GM12878 (cell line): ENCODE data around the gene GMPR2. TPM values are rescaled to one million over a fixed set of nuclear protein-coding genes. Genes with fewer than 3 reads are reported as not detected.

Experiments used
- ATAC-seq: fragments of 200-7000 bp; cut with Tn5 transposase; 3 replicates; pipeline ENCODE4 v1.9.1; 2020; ENCODE audit warnings: mild to moderate bottlenecking, moderate library complexity
- BruUV-seq: library from RNA; stranded (reverse); fragments of 400-500 nt; replicated peaks from 2 replicates; lab custom pipeline; 2021; lab: Mats Ljungman, UMichigan
- CTCF ChIA-PET: fragments of 300-600 bp; sonication (Branson Sonifier 250); formaldehyde crosslinking; extraction: SDS; loops from one replicate; lab custom pipeline; 2021; ENCODE audit warnings: inconsistent platforms; lab: Yijun Ruan, JAX
- POLR2A ChIA-PET: fragments of 350-600 bp; formaldehyde crosslinking; extraction: SDS; loops from one replicate; lab custom pipeline; 2021; ENCODE audit warnings: inconsistent platforms; lab: Charles Lee
- RAD21 ChIA-PET: fragments of 300-600 bp; sonication (Branson Sonifier 250); formaldehyde crosslinking; loops from one replicate; lab custom pipeline; 2023; ENCODE audit warnings: antibody characterized with exemption; ENCODE audit not compliant: unreplicated experiment; lab: Charles Lee
- SMC1A ChIA-PET: fragments of 300-600 bp; sonication (Branson Sonifier 250); formaldehyde crosslinking; loops from one replicate; lab custom pipeline; 2023; ENCODE audit not compliant: unreplicated experiment, uncharacterized antibody; lab: Charles Lee
- DNase-seq: peaks from one replicate; pipeline ENCODE4 v3.0.0-alpha.2; 2011; ENCODE audit warnings: low read depth, low spot score
- FAIRE-seq: peaks from 3 replicates; lab custom pipeline; 2011; peaks lifted over from hg19 to GRCh38; lab: Jason Lieb, UNC
- H2AFZ ChIP-seq: 2 replicates; pipeline ENCODE4 v1.6.0; 2011; ENCODE audit warnings: low read depth, low read length, control low read depth; ENCODE audit not compliant: control insufficient read depth
- H3K27ac ChIP-seq: 2 replicates; pipeline ENCODE4 v1.5.1; 2011; ENCODE audit warnings: control low read depth; ENCODE audit not compliant: control insufficient read depth, insufficient read depth
- H3K27me3 ChIP-seq, 2 experiments: replicated peaks in 1 of 2; 2 replicates each; pipeline versions ENCODE4 v1.6.0 to v1.6.1; 2011; ENCODE audit warnings: low read length in 1 of 2; ENCODE audit not compliant: control insufficient read depth in 2 of 2, insufficient read depth in 2 of 2
- H3K36me3 ChIP-seq, 2 experiments: 2 replicates each; pipeline ENCODE4 v1.5.1; 2011; ENCODE audit warnings: low read length in 1 of 2; ENCODE audit not compliant: control insufficient read depth in 2 of 2, insufficient read depth in 2 of 2
- H3K4me1 ChIP-seq: 2 replicates; pipeline ENCODE4 v1.6.1; 2011; ENCODE audit warnings: mild to moderate bottlenecking, low read length, moderate library complexity, mixed read lengths; ENCODE audit not compliant: control insufficient read depth, insufficient read depth
- H3K4me2 ChIP-seq: 2 replicates; pipeline ENCODE4 v1.6.0; 2011; ENCODE audit warnings: control low read depth; ENCODE audit not compliant: control insufficient read depth, insufficient read depth
- H3K4me3 ChIP-seq: fragments of 200-600 bp; sonication (generic); 2 replicates; pipeline ENCODE4 v1.5.1; 2016
- H3K79me2 ChIP-seq: 2 replicates; pipeline ENCODE4 v1.6.0; 2011; ENCODE audit warnings: low read length; ENCODE audit not compliant: control insufficient read depth, insufficient read depth
- H3K9ac ChIP-seq: 2 replicates; pipeline ENCODE4 v1.8.0; 2011; ENCODE audit warnings: low read length, control low read depth, mixed read lengths; ENCODE audit not compliant: control insufficient read depth, insufficient read depth
- H3K9me3 ChIP-seq: replicated peaks from 3 replicates; pipeline ENCODE4 v1.5.1; 2011; ENCODE audit warnings: mild to moderate bottlenecking, low read length; ENCODE audit not compliant: control insufficient read depth, insufficient read depth
- H4K20me1 ChIP-seq: 2 replicates; pipeline ENCODE4 v1.6.0; 2011; ENCODE audit not compliant: control insufficient read depth, insufficient read depth
- DPF2 ChIP-seq: fragments of 450-650 bp; IDR thresholded peaks from 2 replicates; pipeline ENCODE4 v1.6.1; 2017; ENCODE audit warnings: mild to moderate bottlenecking
- MXI1 ChIP-seq: fragments of 150-350 bp; IDR thresholded peaks from 2 replicates; pipeline ENCODE4 v1.6.1; 2011; ENCODE audit warnings: low read depth, mild to moderate bottlenecking, inconsistent platforms, low read length, improper control_type of control experiment
- NFIC ChIP-seq: IDR thresholded peaks from 2 replicates; pipeline ENCODE4 v1.6.1; 2012; ENCODE audit warnings: low read depth, mild to moderate bottlenecking, inconsistent platforms, low read length, moderate library complexity
- TARDBP ChIP-seq: IDR thresholded peaks from 2 replicates; pipeline ENCODE4 v1.6.1; 2016; ENCODE audit warnings: borderline replicate concordance
- ZSCAN29 ChIP-seq: fragments of 450-650 bp; IDR thresholded peaks from 2 replicates; pipeline ENCODE4 v1.6.1; 2017; ENCODE audit warnings: mild to moderate bottlenecking, moderate library complexity
- WGBS: methylation state at CpG from one replicate; pipeline ENCODE4 v1.1.6; 2016; ENCODE audit warnings: low lambda C conversion rate; ENCODE audit not compliant: insufficient replicate concordance, insufficient coverage; ENCODE audit errors: missing lambda C conversion rate; 5-methylcytosine and 5-hydroxymethylcytosine counted together
- in situ Hi-C: fragments of 300-500 bp; cut with MboI; formaldehyde crosslinking; loops from 9 replicates; pipeline ENCODE4 v1.14.3; 2018; ENCODE audit warnings: mixed read lengths
- intact Hi-C: fragments of 100-400 bp; cut with micrococcal nuclease; formaldehyde crosslinking; loops from one replicate; pipeline ENCODE4 v1.14.2; 2022; ENCODE audit not compliant: unreplicated experiment
- polyA plus RNA-seq, 11 experiments: library from polyadenylated mRNA; depleted of rRNA in 4 of 11; unstranded in 6 of 11; stranded (reverse) in 5 of 11; fragments of >200 nt; fragmentation: Nextera tagmentation in 4 of 11; fragmentation: Illumina TruSeq in 1 of 11; extraction: Ambion mirVana in 4 of 11; extraction: Trizol in 1 of 11; gene quantifications; 1 replicate in 1 of 11; 2 replicates in 10 of 11; pipeline versions ENCODE4 v1.2.1 to v1.2.3, GENCODE V29; 2011 to 2016; ENCODE audit warnings: inconsistent platforms in 2 of 11, missing spikeins in 2 of 11, low read depth in 1 of 11
- total RNA-seq, 4 experiments: library from RNA; depleted of rRNA in 3 of 4; stranded (reverse); fragments of >200 nt in 3 of 4; fragmentation: Illumina TruSeq in 1 of 4; extraction: Trizol in 1 of 4; gene quantifications; 2 replicates each; pipeline versions ENCODE4 v1.2.1 to v1.2.3, GENCODE V29; 2013 to 2021
- TF ChIP-seq, protein P1 (sequence below): fragments of 450-650 bp; IDR thresholded peaks from 2 replicates; pipeline ENCODE4 v1.6.1; 2017; ENCODE audit warnings: mild to moderate bottlenecking, moderate library complexity
- TF ChIP-seq, protein P2 (sequence below): fragments of 450-650 bp; IDR thresholded peaks from 2 replicates; pipeline ENCODE4 v1.6.1; 2016; ENCODE audit warnings: mild to moderate bottlenecking

GMPR2 gene
- total and polyA plus RNA-seq, 10 of the 15 experiments (the other 5 are each of a cell fraction or from before 2014, with no cell fraction given), result 55.1 to 80.3 (median 61.5) TPM

GRCh38 chr14:24228902-24229301 is 3.8 kb upstream of the GMPR2 start (continued):
- TF ChIP-seq, protein P1, sequence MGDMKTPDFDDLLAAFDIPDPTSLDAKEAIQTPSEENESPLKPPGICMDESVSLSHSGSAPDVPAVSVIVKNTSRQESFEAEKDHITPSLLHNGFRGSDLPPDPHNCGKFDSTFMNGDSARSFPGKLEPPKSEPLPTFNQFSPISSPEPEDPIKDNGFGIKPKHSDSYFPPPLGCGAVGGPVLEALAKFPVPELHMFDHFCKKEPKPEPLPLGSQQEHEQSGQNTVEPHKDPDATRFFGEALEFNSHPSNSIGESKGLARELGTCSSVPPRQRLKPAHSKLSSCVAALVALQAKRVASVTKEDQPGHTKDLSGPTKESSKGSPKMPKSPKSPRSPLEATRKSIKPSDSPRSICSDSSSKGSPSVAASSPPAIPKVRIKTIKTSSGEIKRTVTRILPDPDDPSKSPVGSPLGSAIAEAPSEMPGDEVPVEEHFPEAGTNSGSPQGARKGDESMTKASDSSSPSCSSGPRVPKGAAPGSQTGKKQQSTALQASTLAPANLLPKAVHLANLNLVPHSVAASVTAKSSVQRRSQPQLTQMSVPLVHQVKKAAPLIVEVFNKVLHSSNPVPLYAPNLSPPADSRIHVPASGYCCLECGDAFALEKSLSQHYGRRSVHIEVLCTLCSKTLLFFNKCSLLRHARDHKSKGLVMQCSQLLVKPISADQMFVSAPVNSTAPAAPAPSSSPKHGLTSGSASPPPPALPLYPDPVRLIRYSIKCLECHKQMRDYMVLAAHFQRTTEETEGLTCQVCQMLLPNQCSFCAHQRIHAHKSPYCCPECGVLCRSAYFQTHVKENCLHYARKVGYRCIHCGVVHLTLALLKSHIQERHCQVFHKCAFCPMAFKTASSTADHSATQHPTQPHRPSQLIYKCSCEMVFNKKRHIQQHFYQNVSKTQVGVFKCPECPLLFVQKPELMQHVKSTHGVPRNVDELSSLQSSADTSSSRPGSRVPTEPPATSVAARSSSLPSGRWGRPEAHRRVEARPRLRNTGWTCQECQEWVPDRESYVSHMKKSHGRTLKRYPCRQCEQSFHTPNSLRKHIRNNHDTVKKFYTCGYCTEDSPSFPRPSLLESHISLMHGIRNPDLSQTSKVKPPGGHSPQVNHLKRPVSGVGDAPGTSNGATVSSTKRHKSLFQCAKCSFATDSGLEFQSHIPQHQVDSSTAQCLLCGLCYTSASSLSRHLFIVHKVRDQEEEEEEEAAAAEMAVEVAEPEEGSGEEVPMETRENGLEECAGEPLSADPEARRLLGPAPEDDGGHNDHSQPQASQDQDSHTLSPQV, result no peak
- no peak for TF ChIP-seq ZSCAN29
- TF ChIP-seq TARDBP, result no peak
- no peak for TF ChIP-seq DPF2

- ATAC-seq, result peak; percentile 34
- POLR2A ChIA-PET, result interaction anchor here (0.5 to 1.9 kb wide), 7 partner anchors 16 to 714 kb away, joined by 3 to 9 read pairs (median 5); partner anchors contain the start of gene CHMP4A
- intact Hi-C loops, result loop anchor here (1.0 kb wide), 2 partner anchors 11 to 18 kb away; partner anchors contain the start of genes CHMP4A and TINF2
Observed at GRCh38 chr14:24231263-24232120, 1.2 kb upstream of the GMPR2 start.

More at GRCh38 chr14:24231263-24232120, 1.2 kb upstream of the GMPR2 start:
- H3K9ac ChIP-seq, result peak overlapping the region; percentile 92
- RAD21 ChIA-PET, result interaction anchor here (0.7 to 2.1 kb wide), 2 partner anchors 11 to 70 kb away, joined by 3 to 11 read pairs; partner anchors contain the start of genes IRF9 and TINF2
- H3K27me3 ChIP-seq, result no peaks in the 10 kb centered on the region
- TSS peak; percentile 79 for BruUV-seq
- TF ChIP-seq TARDBP, result no peak
- TF ChIP-seq NFIC, result no peak
- TF ChIP-seq MXI1, result 0 out of 2 replicates have a peak, but pooled peaks have one; percentile 7
- TF ChIP-seq, protein P2, sequence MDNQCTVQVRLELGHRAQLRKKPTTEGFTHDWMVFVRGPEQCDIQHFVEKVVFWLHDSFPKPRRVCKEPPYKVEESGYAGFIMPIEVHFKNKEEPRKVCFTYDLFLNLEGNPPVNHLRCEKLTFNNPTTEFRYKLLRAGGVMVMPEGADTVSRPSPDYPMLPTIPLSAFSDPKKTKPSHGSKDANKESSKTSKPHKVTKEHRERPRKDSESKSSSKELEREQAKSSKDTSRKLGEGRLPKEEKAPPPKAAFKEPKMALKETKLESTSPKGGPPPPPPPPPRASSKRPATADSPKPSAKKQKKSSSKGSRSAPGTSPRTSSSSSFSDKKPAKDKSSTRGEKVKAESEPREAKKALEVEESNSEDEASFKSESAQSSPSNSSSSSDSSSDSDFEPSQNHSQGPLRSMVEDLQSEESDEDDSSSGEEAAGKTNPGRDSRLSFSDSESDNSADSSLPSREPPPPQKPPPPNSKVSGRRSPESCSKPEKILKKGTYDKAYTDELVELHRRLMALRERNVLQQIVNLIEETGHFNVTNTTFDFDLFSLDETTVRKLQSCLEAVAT, result 0 out of 2 replicates have a peak, but pooled peaks have one; percentile 64
- CTCF ChIA-PET, result interaction anchor here (0.6 to 1.0 kb wide), 3 partner anchors 11 to 66 kb away, joined by 3 read pairs; partner anchors contain the start of gene TINF2
- peak overlapping the region; percentile 84 for H3K27ac ChIP-seq
- peak overlapping the region; percentile 87 for H3K4me3 ChIP-seq
- H3K36me3 ChIP-seq, result peaks cover 0 to 18% of the 10 kb centered on the region in 2 experiments; a peak in 2 of 4 replicates
- no peaks in the 10 kb centered on the region for H4K20me1 ChIP-seq
- no peaks in the 10 kb centered on the region for H3K9me3 ChIP-seq
- peaks cover 36% of the 10 kb centered on the region for H3K79me2 ChIP-seq
- DNase-seq, result no peak
- H3K4me1 ChIP-seq, result peaks cover 14% of the 10 kb centered on the region
- SMC1A ChIA-PET, result interaction anchor here (0.5 to 1.3 kb wide), 3 partner anchors 11 to 28 kb away, joined by 3 to 5 read pairs (median 4); partner anchors contain the start of gene TINF2
- FAIRE-seq, result no peak
- WGBS, result 16% methylated on average over 23 of the region's 23 CpGs
- in situ Hi-C loops, result no loop called here
- peak overlapping the region; percentile 91 for H2AFZ ChIP-seq
- H3K4me2 ChIP-seq, result peak overlapping the region; percentile 97
